GM10266 (cell line): ENCODE measurements around the gene FBLN1.

Source experiments
- DNase-seq: peaks from one replicate; pipeline ENCODE4 v3.0.0; 2012; ENCODE audit errors: extremely low spot score
- CTCF ChIP-seq: IDR thresholded peaks from 2 replicates; pipeline ENCODE4 v1.5.1; 2012; ENCODE audit warnings: mild to moderate bottlenecking, low read depth; ENCODE audit not compliant: control insufficient read depth, insufficient read depth; ENCODE audit errors: missing control alignments

The FBLN1 gene

GRCh38 chr22:45516163-45516562, 13.5 kb downstream of the FBLN1 start:
- no peak for TF ChIP-seq CTCF
- no peak for DNase-seq

- no peak for TF ChIP-seq CTCF
- DNase-seq = no peak
These were observed 14.4 kb downstream of the FBLN1 start for GRCh38 chr22:45516923-45517675.

- no peak for TF ChIP-seq CTCF
- DNase-seq = no peak
These were observed 15.5 kb downstream of the FBLN1 start for GRCh38 chr22:45518136-45518535.

GRCh38 chr22:45518580-45518991, 15.9 kb downstream of the FBLN1 start:
- DNase-seq = no peak
- no peak for TF ChIP-seq CTCF

- TF ChIP-seq CTCF = no peak
These were observed 18.5 kb downstream of the FBLN1 start for GRCh38 chr22:45521178-45521577.

GRCh38 chr22:45522462-45522861, 19.8 kb downstream of the FBLN1 start:
- no peak for DNase-seq
- no peak for TF ChIP-seq CTCF

More at GRCh38 chr22:45521178-45521577, 18.5 kb downstream of the FBLN1 start:
- DNase-seq = no peak

- TF ChIP-seq CTCF = no peak
- no peak for DNase-seq
These were observed 21.5 kb downstream of the FBLN1 start for GRCh38 chr22:45524157-45524556.
